Psoas muscle (tissue), 8 donors: ENCODE results near the gene CSF2RB. TPM values are rescaled to one million over a fixed set of nuclear protein-coding genes. Genes with fewer than 3 reads are reported as not detected.

Experiments
- ATAC-seq, 4 donors: fragments of 200-7000 bp; cut with Tn5 transposase; one replicate each; pipeline ENCODE4 v1.9.1; 2020; ENCODE audit warnings: moderate library complexity in 3 of 4, mild to moderate bottlenecking in 2 of 4
- DNase-seq, 2 donors: peaks; one replicate each; pipeline ENCODE4 v3.0.0-alpha.2; 2020
- H3K27ac ChIP-seq: fragments of 200-600 bp; one replicate; pipeline ENCODE4 v1.8.0; 2022
- H3K27me3 ChIP-seq, 3 donors: fragments of 200-600 bp in 1 of 3; one replicate each; pipeline versions ENCODE4 v1.6.1 to v1.8.0; 2013 to 2022; ENCODE audit warnings: low read length in 2 of 3, mild to moderate bottlenecking in 2 of 3, moderate library complexity in 1 of 3; ENCODE audit not compliant: insufficient read depth in 3 of 3
- H3K36me3 ChIP-seq, 2 donors: fragments of 200-600 bp in 1 of 2; one replicate each; pipeline versions ENCODE4 v1.6.1 to v1.8.0; 2013 to 2022; ENCODE audit warnings: low read depth in 1 of 2, mild to moderate bottlenecking in 1 of 2, moderate library complexity in 1 of 2; ENCODE audit not compliant: insufficient read depth in 1 of 2
- H3K4me1 ChIP-seq: fragments of 200-600 bp; one replicate; pipeline ENCODE4 v1.8.0; 2022
- H3K4me3 ChIP-seq: fragments of 200-600 bp; one replicate; pipeline ENCODE4 v1.8.0; 2022; ENCODE audit warnings: mild to moderate bottlenecking
- H3K9me3 ChIP-seq: fragments of 200-600 bp; one replicate; pipeline ENCODE4 v1.8.0; 2022
- CTCF ChIP-seq: fragments of 200-600 bp; IDR thresholded peaks from one replicate; pipeline ENCODE4 v1.8.0; 2022; ENCODE audit warnings: antibody characterized with exemption
- WGBS, 3 donors: extraction: QIAGEN DNeasy Blood & Tissue Kit; methylation state at CpG; one replicate each; pipeline versions ENCODE4 v1.1.6 to v1.1.7; 2013; 5-methylcytosine and 5-hydroxymethylcytosine counted together
- intact Hi-C, 2 donors: fragments of 100-400 bp; cut with DNase I; formaldehyde crosslinking; loops; one replicate each; pipeline versions ENCODE4 v1.11.0 to v1.14.2; 2022
- polyA plus RNA-seq, 3 donors: library from polyadenylated mRNA; stranded (reverse); fragments of 200-250 nt; gene quantifications; one replicate each; pipeline ENCODE4 v1.2.3, GENCODE V29; 2013
- total RNA-seq, 4 donors: library from RNA; stranded (reverse); fragmentation: NEBNext Ultra II Directional in 2 of 4; extraction: Animal tissue kit (Norgen Biotek cat#: 25700) in 2 of 4; gene quantifications; one replicate each; pipeline versions ENCODE4 v1.2.1 to v1.2.4, GENCODE V29; 2021 to 2023
- donor health status: healthy with polysubstance abuse.
- donor health status: DM: no; HTN: no; CAD: no; lungs with moderate emphysema.
- donor health status: Bipolar disorder and iron deficiency.
- donor health status: healthy.
- donor health status: DM: yes; HTN: yes; CAD: no.
- donor health status: DM: no; HTN: no; CAD: no.
- donor health status: DM: no; HTN: no; CAD: no.
- donor health status: DM: yes; HTN: yes; CAD: no.

CSF2RB gene
- total and polyA plus RNA-seq, 7 donors, result 0.25 to 1.7 (median 1.0) TPM

GRCh38 chr22:36872866-36873498, 40.4 kb upstream of the CSF2RB start:
- 95 to 100% (median 96%) methylated on average over 2 of the region's 2 CpGs for WGBS, 3 donors
- Histone ChIP-seq H3K4me3 (no peak overlapping the region), H3K27me3 (peaks cover 0 to 24% (median 3%) of the 10 kb centered on the region in 3 donors), H3K9me3 (no peaks in the 10 kb centered on the region), H3K4me1 (no peaks in the 10 kb centered on the region), H3K36me3 (no peaks in the 10 kb centered on the region), H3K27ac (no peak overlapping the region)
- ATAC-seq (no peak), DNase-seq (no peak)
- TF ChIP-seq CTCF, result no peak
- intact Hi-C loops, result no loop called here

- Histone ChIP-seq H3K9me3 (no peaks in the 10 kb centered on the region), H3K27me3 (peaks cover 0 to 30% (median 2%) of the 10 kb centered on the region in 3 donors), H3K4me3 (no peak overlapping the region), H3K27ac (no peak overlapping the region), H3K4me1 (no peaks in the 10 kb centered on the region), H3K36me3 (no peaks in the 10 kb centered on the region)
- ATAC-seq (peak in 3 of 4 donors; percentile 52 to 65 (median 54)), DNase-seq (peak in 1 of 2 donors; percentile 37)
- intact Hi-C loops, result no loop called here
- TF ChIP-seq CTCF, result no peak
- WGBS, 3 donors, result 52 to 56% (median 54%) methylated on average over 6 of the region's 6 CpGs
Observed at GRCh38 chr22:36873614-36874308, 39.7 kb upstream of the CSF2RB start.

DNA sequence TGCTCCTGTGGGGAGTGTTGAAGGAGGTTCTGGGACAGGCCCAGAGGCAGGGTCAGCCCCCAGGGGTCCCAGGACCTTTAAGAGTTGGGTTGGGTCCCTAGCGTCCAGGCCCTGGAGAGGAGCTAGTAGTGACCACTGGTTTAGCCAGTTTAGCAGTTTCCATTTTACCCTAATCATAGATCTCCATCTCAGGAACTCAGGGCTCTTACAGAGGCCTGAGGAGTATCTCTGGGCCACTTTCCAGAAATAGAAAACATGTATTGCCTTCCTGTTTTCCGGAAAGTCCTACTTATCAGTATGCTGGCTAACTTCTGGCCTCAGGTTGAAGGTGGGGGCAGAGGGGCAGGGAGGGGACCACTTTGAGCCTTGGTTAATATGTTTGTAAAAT, 39.1 kb upstream of the CSF2RB start:
- Histone ChIP-seq H3K27ac (no peak overlapping the region), H3K27me3 (peaks cover 0 to 32% (median 2%) of the 10 kb centered on the region in 3 donors), H3K4me1 (no peaks in the 10 kb centered on the region), H3K4me3 (no peak overlapping the region), H3K9me3 (no peaks in the 10 kb centered on the region), H3K36me3 (no peaks in the 10 kb centered on the region)
- ATAC-seq (no peak), DNase-seq (no peak)
- no peak for TF ChIP-seq CTCF
- WGBS, 3 donors, result 67 to 75% (median 69%) methylated on average over 2 of the region's 2 CpGs
- intact Hi-C loops, result no loop called here

- intact Hi-C loops, result no loop called here
- no peak for DNase-seq
- 75 to 82% (median 79%) methylated on average over 9 of the region's 9 CpGs for WGBS, 3 donors
- Histone ChIP-seq H3K27me3 (peaks cover 0 to 31% (median 2%) of the 10 kb centered on the region in 3 donors), H3K27ac (no peak overlapping the region), H3K4me3 (no peak overlapping the region), H3K36me3 (no peaks in the 10 kb centered on the region), H3K9me3 (no peaks in the 10 kb centered on the region), H3K4me1 (no peaks in the 10 kb centered on the region)
- TF ChIP-seq CTCF, result no peak
- no peak for ATAC-seq
Observed at GRCh38 chr22:36874736-36875135, 38.7 kb upstream of the CSF2RB start.
